Eye (tissue), 1 donor: ENCODE data around the gene SSU72.
A peak's percentile ranks its signal among the peaks of the same experiment; 100 is the strongest.

Experiments used
- DNase-seq: peaks from one replicate; pipeline ENCODE4 v3.0.0-alpha.2; 2015

The SSU72 gene

GRCh38 chr1:1574721-1575537, at the start of gene SSU72:
TSS of gene SSU72 (minus strand) at chr1:1574863. CDS start at chr1:1574557, 306 bp downstream.
- DNase-seq, result peak; percentile 97

- no peak for DNase-seq
These were observed 49.2 kb upstream of the SSU72 start for GRCh38 chr1:1623631-1624442.

GRCh38 chr1:1623181-1623630, 48.5 kb upstream of the SSU72 start:
- no peak for DNase-seq

GRCh38 chr1:1622788-1623094, 48.1 kb upstream of the SSU72 start:
- DNase-seq, result no peak

- DNase-seq, result no peak
These were observed 47.5 kb upstream of the SSU72 start for GRCh38 chr1:1622010-1622787.

- DNase-seq, result no peak
These were observed 46.7 kb upstream of the SSU72 start for GRCh38 chr1:1621173-1622009.

GRCh38 chr1:1620433-1621139, 45.9 kb upstream of the SSU72 start:
- DNase-seq, result no peak

GRCh38 chr1:1619917-1620361, 45.3 kb upstream of the SSU72 start:
- no peak for DNase-seq

- DNase-seq, result no peak
These were observed 43.9 kb upstream of the SSU72 start for GRCh38 chr1:1618396-1619068.

GRCh38 chr1:1617925-1618324, 43.3 kb upstream of the SSU72 start:
- no peak for DNase-seq

- no peak for DNase-seq
These were observed 42.9 kb upstream of the SSU72 start for GRCh38 chr1:1617516-1617915.

- no peak for DNase-seq
These were observed 42.2 kb upstream of the SSU72 start for GRCh38 chr1:1616838-1617237.

GRCh38 chr1:1616045-1616790, 41.6 kb upstream of the SSU72 start:
- DNase-seq, result no peak

GRCh38 chr1:1615256-1616044, 40.8 kb upstream of the SSU72 start, which contains the start of gene MIB2:
TSS of gene MIB2 (plus strand) at chr1:1615500. CDS start at chr1:1623453, 7,953 bp downstream.
- DNase-seq, result peak; percentile 99

- DNase-seq, result no peak
These were observed 40.2 kb upstream of the SSU72 start for GRCh38 chr1:1614954-1615255.

GRCh38 chr1:1614204-1614953, 39.7 kb upstream of the SSU72 start:
- peak; percentile 29 for DNase-seq

- DNase-seq, result no peak
These were observed 38.9 kb upstream of the SSU72 start for GRCh38 chr1:1613509-1614082.

GRCh38 chr1:1612104-1612400, 37.4 kb upstream of the SSU72 start:
- DNase-seq, result no peak

GRCh38 chr1:1610796-1611195, 36.1 kb upstream of the SSU72 start:
- no peak for DNase-seq
